Measurements from ENCODE around the gene RPS2.
"Not testable (repeated sequence)": the region's sequence is repeated elsewhere in the genome, so short reads cannot be mapped to it uniquely, and the experiment has no call there.

DNA sequence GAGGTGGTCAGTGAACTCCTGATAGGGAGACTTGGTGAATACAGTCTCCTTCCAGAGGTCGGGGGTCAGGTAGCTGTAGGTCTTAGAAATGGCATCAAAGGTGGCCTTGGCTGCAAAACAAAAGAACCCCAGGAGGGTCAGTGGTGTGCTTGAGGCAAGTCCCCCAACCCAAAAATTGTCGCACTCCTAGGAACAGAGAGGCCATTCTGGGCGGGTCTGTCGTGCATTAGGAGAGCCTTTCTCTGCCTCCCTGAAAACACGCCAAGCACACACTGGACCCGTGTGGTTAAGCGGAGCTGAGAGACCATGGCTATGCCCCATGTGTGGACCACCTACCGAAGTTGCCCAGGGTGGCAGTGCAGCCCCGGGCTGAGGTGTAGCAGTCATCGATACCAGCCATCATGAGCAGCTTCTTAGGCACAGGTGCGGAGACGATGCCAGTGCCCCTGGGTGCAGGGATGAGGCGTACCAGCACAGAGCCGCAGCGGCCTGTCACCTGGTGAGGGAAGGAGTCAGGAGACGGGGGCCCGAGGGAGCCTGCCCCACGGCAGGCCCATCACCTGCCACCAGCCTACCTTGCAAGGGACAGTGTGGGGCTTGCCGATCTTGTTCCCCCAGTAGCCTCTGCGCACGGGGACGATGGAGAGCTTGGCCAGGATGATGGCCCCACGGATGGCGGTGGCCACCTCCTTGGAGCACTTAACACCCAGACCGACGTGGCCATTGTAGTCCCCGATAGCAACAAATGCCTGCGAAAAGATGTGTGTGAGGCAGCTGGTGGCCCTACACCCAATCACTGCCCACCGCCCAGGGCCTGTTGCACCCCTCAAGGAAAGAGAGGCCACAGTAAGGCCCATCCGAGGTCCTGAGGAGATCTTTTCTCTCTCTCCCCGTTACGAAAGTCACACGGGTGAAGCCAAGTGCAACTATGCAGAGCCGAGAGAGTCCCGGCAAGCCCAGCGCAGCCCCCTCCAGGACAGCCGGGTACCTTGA, 2.2 kb downstream of the RPS2 start:
- TF ChIP-seq, protein P1, sequence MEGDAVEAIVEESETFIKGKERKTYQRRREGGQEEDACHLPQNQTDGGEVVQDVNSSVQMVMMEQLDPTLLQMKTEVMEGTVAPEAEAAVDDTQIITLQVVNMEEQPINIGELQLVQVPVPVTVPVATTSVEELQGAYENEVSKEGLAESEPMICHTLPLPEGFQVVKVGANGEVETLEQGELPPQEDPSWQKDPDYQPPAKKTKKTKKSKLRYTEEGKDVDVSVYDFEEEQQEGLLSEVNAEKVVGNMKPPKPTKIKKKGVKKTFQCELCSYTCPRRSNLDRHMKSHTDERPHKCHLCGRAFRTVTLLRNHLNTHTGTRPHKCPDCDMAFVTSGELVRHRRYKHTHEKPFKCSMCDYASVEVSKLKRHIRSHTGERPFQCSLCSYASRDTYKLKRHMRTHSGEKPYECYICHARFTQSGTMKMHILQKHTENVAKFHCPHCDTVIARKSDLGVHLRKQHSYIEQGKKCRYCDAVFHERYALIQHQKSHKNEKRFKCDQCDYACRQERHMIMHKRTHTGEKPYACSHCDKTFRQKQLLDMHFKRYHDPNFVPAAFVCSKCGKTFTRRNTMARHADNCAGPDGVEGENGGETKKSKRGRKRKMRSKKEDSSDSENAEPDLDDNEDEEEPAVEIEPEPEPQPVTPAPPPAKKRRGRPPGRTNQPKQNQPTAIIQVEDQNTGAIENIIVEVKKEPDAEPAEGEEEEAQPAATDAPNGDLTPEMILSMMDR (IDR thresholded peaks at IDR 0.05), result not testable (repeated sequence)
- not testable (repeated sequence) for TF ChIP-seq ZFX (IDR thresholded peaks at IDR 0.05; ENCODE audit: borderline replicate concordance)
